Ovary (tissue), 3 donors: ENCODE results near the gene CACNG7.

Experiments used
- EP300 ChIP-seq: sonication (generic); formaldehyde crosslinking; IDR thresholded peaks from one replicate; pipeline ENCODE4 v1.6.1; 2017; ENCODE audit warnings: antibody characterized with exemption
- POLR2A ChIP-seq: fragments of 450-650 bp; IDR thresholded peaks from one replicate; pipeline ENCODE4 v1.6.1; 2017; ENCODE audit warnings: antibody characterized with exemption, mild to moderate bottlenecking, moderate library complexity
- TF ChIP-seq, protein P1 (sequence below), 3 donors: fragments of 450-650 bp in 2 of 3; fragments of 200-600 bp in 1 of 3; IDR thresholded peaks; one replicate each; pipeline versions ENCODE4 v1.5.1 to v1.8.0; 2016 to 2022; ENCODE audit warnings: antibody characterized with exemption in 3 of 3, mild to moderate bottlenecking in 1 of 3
- donor health status: DM: no; HTN: no; CAD: no.

DNA sequence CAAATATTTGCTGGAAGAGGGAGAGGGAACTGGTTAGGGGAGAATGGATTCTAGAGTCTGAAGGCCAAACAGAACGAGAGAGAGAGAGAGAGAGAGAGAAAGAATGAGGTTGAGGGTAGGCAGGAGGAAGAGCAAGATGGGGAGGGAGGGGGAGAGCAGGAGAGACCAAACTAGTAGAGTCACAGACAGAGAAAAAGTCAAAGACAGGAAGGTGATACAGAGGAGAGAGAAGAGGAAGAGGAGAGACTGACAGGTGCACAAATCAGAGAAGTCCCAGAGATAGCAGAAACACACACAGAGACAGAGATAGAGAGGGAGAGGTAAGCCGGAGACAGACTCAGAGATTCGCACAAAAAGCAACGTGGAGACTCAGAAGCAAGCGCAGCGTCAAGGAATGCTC is 76.8 kb downstream of the CACNG7 start:
- TF ChIP-seq POLR2A: no peak
- TF ChIP-seq, protein P1, sequence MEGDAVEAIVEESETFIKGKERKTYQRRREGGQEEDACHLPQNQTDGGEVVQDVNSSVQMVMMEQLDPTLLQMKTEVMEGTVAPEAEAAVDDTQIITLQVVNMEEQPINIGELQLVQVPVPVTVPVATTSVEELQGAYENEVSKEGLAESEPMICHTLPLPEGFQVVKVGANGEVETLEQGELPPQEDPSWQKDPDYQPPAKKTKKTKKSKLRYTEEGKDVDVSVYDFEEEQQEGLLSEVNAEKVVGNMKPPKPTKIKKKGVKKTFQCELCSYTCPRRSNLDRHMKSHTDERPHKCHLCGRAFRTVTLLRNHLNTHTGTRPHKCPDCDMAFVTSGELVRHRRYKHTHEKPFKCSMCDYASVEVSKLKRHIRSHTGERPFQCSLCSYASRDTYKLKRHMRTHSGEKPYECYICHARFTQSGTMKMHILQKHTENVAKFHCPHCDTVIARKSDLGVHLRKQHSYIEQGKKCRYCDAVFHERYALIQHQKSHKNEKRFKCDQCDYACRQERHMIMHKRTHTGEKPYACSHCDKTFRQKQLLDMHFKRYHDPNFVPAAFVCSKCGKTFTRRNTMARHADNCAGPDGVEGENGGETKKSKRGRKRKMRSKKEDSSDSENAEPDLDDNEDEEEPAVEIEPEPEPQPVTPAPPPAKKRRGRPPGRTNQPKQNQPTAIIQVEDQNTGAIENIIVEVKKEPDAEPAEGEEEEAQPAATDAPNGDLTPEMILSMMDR (IDR thresholded peaks at IDR 0.05): no peak
- no peak for TF ChIP-seq EP300
